Pulmonary artery endothelial cell (primary cell): ENCODE results near the gene EN1. TPM values are rescaled to one million over a fixed set of nuclear protein-coding genes. Genes with fewer than 3 reads are reported as not detected.

ENCODE experiments used
- DNase-seq: peaks from one replicate; pipeline ENCODE4 v3.0.0-alpha.2; 2011; ENCODE audit warnings: low read depth, low spot score
- total RNA-seq: library from RNA; depleted of rRNA; stranded (reverse); fragments of >200 nt; gene quantifications from 2 replicates; pipeline ENCODE4 v1.2.3, GENCODE V29; 2014

EN1 gene
- total RNA-seq, 1 donor from 2014 or later = not detected

- no peak for DNase-seq
Measured at GRCh38 chr2:118843483-118844132, 3.8 kb downstream of the EN1 start.

- DNase-seq = no peak
Measured at GRCh38 chr2:118842661-118843482, 4.6 kb downstream of the EN1 start.

- DNase-seq = no peak
Measured at GRCh38 chr2:118841828-118842461, 5.5 kb downstream of the EN1 start.

GRCh38 chr2:118841450-118841827 is 6.0 kb downstream of the EN1 start:
- no peak for DNase-seq

GRCh38 chr2:118838741-118839455 is 8.6 kb downstream of the EN1 start:
- DNase-seq = no peak

GRCh38 chr2:118837621-118838020 is 9.8 kb downstream of the EN1 start:
- no peak for DNase-seq

- DNase-seq = no peak
Measured at GRCh38 chr2:118837067-118837466, 10.4 kb downstream of the EN1 start.

- DNase-seq = no peak
Measured at GRCh38 chr2:118836411-118836930, 11.0 kb downstream of the EN1 start.

GRCh38 chr2:118835746-118836410 is 11.6 kb downstream of the EN1 start:
- no peak for DNase-seq

GRCh38 chr2:118834901-118835745 is 12.3 kb downstream of the EN1 start:
- no peak for DNase-seq

GRCh38 chr2:118834440-118834810 is 13.0 kb downstream of the EN1 start:
- DNase-seq = no peak

GRCh38 chr2:118833716-118834439 is 13.6 kb downstream of the EN1 start:
- no peak for DNase-seq

- no peak for DNase-seq
Measured at GRCh38 chr2:118832791-118833715, 14.4 kb downstream of the EN1 start.

GRCh38 chr2:118832071-118832790 is 15.2 kb downstream of the EN1 start:
- DNase-seq = no peak

GRCh38 chr2:118830881-118831280 is 16.6 kb downstream of the EN1 start:
- DNase-seq = no peak

- no peak for DNase-seq
Measured at GRCh38 chr2:118830118-118830517, 17.3 kb downstream of the EN1 start.

GRCh38 chr2:118826093-118826492 is 21.4 kb downstream of the EN1 start:
- DNase-seq = no peak

GRCh38 chr2:118823633-118824032 is 23.8 kb downstream of the EN1 start:
- no peak for DNase-seq
